Endothelial cell (in vitro differentiated cells): Measurements from ENCODE around the gene METTL25. TPM values are rescaled to one million over a fixed set of nuclear protein-coding genes. Genes with fewer than 3 reads are reported as not detected.

Experiments
- DNase-seq: peaks from one replicate; pipeline ENCODE4 v3.0.0; 2021; ENCODE audit warnings: low spot score
- H3K27ac Mint-ChIP-seq: one replicate; pipeline ENCODE4 v1.8.0; 2021; ENCODE audit warnings: mixed read lengths, inconsistent platforms; ENCODE audit not compliant: unreplicated experiment
- H3K27me3 Mint-ChIP-seq: one replicate; pipeline ENCODE4 v1.8.0; 2021; ENCODE audit warnings: mild to moderate bottlenecking, moderate library complexity, mixed read lengths, inconsistent platforms; ENCODE audit not compliant: unreplicated experiment
- H3K36me3 Mint-ChIP-seq: one replicate; pipeline ENCODE4 v1.8.0; 2021; ENCODE audit warnings: mild to moderate bottlenecking, low read depth, mixed read lengths, inconsistent platforms; ENCODE audit not compliant: unreplicated experiment
- H3K4me1 Mint-ChIP-seq: one replicate; pipeline ENCODE4 v1.8.0; 2021; ENCODE audit warnings: mild to moderate bottlenecking, mixed read lengths, inconsistent platforms; ENCODE audit not compliant: unreplicated experiment
- H3K4me3 Mint-ChIP-seq: one replicate; pipeline ENCODE4 v1.8.0; 2021; ENCODE audit warnings: mild to moderate bottlenecking, mixed read lengths, inconsistent platforms; ENCODE audit not compliant: unreplicated experiment
- H3K9me3 Mint-ChIP-seq: one replicate; pipeline ENCODE4 v1.8.0; 2021; ENCODE audit warnings: mixed read lengths, inconsistent platforms; ENCODE audit not compliant: unreplicated experiment
- total RNA-seq: library from RNA; stranded (reverse); fragmentation: NEBNext Ultra II Directional; extraction: Animal tissue kit (Norgen Biotek cat#: 25700); gene quantifications from one replicate; pipeline ENCODE4 v1.2.1, GENCODE V29; 2021; ENCODE audit not compliant: unreplicated experiment
- TF ChIP-seq, protein P1 (sequence below): fragments of 200-600 bp; sonication (generic); IDR thresholded peaks from one replicate; pipeline ENCODE4 v1.5.0; 2021; ENCODE audit warnings: antibody characterized with exemption; ENCODE audit not compliant: unreplicated experiment

Gene METTL25
- total RNA-seq, 1 donor from 2014 or later = 7.8 TPM

DNA sequence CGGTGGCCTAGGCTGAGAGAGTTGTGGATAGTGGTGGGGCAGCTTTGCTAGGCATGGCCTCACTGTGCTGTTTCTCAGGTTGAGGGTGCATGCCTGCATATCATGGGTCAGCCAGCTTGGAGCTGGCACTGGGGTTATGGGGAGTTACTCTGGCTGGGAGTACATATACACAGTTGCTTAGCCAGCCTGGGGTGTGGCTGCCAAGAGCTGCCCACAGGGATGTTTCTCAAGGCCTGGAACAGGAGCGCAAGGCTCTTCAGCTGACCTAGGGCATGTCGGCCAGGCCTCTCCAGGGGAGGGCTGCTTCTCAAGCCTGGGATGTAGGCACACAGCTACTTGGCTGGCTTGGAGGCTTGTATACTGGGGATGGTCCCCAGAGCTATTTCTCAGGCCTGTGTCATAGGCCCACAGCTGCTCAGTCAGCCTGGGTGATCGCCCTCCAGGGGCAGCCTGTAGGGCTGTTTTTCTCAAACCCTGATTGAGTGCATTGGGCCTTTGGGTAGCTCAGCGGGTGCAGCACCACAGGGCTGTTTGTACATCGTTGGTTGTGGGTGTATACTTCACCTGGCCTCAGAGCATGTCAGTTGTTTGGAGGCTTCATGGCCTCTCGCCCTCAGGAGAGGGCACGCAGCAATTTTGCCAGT lies 114.9 kb downstream of the METTL25 start:
- Mint-ChIP-seq H3K27ac (no peak overlapping the region), H3K4me1 (no peaks in the 10 kb centered on the region), H3K4me3 (no peak overlapping the region), H3K9me3 (no peaks in the 10 kb centered on the region), H3K36me3 (no peaks in the 10 kb centered on the region), H3K27me3 (no peaks in the 10 kb centered on the region)
- no peak for DNase-seq
- TF ChIP-seq, protein P1, sequence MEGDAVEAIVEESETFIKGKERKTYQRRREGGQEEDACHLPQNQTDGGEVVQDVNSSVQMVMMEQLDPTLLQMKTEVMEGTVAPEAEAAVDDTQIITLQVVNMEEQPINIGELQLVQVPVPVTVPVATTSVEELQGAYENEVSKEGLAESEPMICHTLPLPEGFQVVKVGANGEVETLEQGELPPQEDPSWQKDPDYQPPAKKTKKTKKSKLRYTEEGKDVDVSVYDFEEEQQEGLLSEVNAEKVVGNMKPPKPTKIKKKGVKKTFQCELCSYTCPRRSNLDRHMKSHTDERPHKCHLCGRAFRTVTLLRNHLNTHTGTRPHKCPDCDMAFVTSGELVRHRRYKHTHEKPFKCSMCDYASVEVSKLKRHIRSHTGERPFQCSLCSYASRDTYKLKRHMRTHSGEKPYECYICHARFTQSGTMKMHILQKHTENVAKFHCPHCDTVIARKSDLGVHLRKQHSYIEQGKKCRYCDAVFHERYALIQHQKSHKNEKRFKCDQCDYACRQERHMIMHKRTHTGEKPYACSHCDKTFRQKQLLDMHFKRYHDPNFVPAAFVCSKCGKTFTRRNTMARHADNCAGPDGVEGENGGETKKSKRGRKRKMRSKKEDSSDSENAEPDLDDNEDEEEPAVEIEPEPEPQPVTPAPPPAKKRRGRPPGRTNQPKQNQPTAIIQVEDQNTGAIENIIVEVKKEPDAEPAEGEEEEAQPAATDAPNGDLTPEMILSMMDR = no peak

DNA sequence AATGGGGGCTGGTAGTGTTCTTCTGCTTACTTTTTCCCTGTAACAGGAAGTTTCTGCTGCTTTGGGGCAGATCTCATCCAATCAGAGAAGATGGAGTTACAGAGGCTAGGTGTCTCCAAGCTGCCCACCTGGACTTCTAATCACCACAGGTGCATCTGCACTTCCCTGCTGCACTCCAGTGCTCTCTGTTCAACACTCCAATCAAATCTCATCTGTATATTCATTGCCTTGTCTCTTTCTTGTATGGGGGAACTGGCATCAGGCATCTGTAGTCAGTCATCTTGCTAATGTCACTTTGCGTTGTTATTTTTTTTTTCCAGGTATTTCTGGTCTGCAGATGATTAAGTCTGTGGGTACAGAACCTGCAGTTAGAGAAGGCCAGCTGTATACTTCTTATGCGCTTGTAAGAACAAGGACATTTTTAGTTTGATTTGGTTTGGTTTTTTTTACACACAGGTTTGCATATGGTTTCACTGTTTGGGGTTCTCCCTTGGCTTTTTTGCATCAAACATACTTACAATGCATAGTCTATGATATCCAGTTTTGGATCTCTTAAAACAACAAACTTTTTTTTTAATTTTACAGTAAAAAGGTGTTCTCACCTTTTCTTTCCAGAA lies 116.0 kb downstream of the METTL25 start:
- Mint-ChIP-seq H3K27ac (no peak overlapping the region), H3K9me3 (no peaks in the 10 kb centered on the region), H3K4me1 (no peaks in the 10 kb centered on the region), H3K36me3 (no peaks in the 10 kb centered on the region), H3K4me3 (no peak overlapping the region), H3K27me3 (no peaks in the 10 kb centered on the region)
- TF ChIP-seq, protein P1 = no peak
- no peak for DNase-seq

DNA sequence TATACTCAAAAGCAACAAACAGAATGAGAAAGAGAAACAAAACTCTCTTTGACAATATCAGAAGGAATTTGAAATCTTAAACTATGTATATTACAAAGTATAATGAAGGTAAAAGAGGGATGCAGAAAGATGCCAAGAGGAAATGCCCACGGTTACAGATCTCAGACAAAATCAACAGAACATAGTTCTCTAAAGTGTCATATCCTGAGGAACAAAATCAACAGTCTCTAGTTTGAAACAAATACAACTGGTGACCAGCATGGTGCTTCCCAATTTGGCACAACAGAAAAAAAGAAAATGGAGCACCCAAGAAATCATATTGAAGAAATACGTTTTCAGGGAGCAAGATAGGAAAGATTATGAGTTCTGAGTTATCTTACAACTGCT lies 116.5 kb downstream of the METTL25 start:
- Mint-ChIP-seq H3K27me3 (no peaks in the 10 kb centered on the region), H3K4me3 (no peak overlapping the region), H3K27ac (no peak overlapping the region), H3K9me3 (no peaks in the 10 kb centered on the region), H3K36me3 (no peaks in the 10 kb centered on the region), H3K4me1 (no peaks in the 10 kb centered on the region)
- TF ChIP-seq, protein P1 = no peak
- no peak for DNase-seq

DNA sequence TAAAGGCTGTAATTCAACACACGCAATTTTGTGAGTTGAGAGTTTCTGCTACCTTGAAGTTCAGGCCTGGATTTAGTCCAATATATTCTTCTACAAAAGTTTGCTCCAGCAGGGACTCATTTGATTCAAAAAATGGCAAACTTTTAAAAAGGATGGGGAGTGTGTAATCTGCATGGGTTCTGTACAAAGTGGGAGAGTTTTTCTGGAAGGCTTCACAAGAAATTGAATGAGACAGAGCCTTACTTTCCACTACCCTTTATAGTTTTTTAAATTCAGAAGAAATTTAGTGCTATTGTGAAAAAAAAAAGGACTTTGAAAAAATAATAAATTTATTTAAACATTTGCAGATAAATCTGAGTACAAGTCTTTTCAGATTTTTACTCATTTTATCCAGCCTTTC lies 116.9 kb downstream of the METTL25 start:
- no peak for DNase-seq
- Mint-ChIP-seq H3K36me3 (no peaks in the 10 kb centered on the region), H3K4me1 (no peaks in the 10 kb centered on the region), H3K27ac (no peak overlapping the region), H3K27me3 (no peaks in the 10 kb centered on the region), H3K9me3 (no peaks in the 10 kb centered on the region), H3K4me3 (no peak overlapping the region)
- TF ChIP-seq, protein P1 = no peak

DNA sequence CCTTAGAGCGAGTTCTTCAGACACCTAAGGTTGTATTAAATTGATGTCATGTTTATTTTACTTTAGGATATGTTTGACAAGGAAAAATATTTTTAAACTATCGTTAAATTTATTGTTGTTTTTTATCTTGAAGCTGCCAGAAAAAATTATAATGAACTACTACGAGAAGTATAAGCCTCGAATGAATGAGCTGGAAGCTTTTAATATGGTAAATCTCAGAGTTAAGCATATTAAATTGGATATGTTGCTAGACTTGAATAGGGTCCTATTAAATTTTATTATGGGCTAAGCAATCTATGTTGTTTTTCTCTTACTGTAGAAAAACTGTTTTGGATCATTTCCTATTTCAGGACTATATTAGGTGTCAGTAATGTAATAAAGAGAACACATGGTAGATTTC lies 118.2 kb downstream of the METTL25 start:
- TF ChIP-seq, protein P1 = no peak
- DNase-seq = no peak
- Mint-ChIP-seq H3K4me1 (no peaks in the 10 kb centered on the region), H3K27ac (no peak overlapping the region), H3K27me3 (no peaks in the 10 kb centered on the region), H3K36me3 (no peaks in the 10 kb centered on the region), H3K4me3 (no peak overlapping the region), H3K9me3 (no peaks in the 10 kb centered on the region)
